GM12891 (cell line): Measurements from ENCODE around the gene DUSP6.
"Not testable (repeated sequence)": the region's sequence is repeated elsewhere in the genome, so short reads cannot be mapped to it uniquely, and the experiment has no call there.

Source experiments
- DNase-seq: peaks from one replicate; pipeline ENCODE4 v3.0.0; 2011; ENCODE audit warnings: low spot score; ENCODE audit not compliant: insufficient read length
- FAIRE-seq: peaks from 2 replicates; lab custom pipeline; 2011; peaks lifted over from hg19 to GRCh38; lab: Jason Lieb, UNC
- PAX5 ChIP-seq: IDR thresholded peaks from 2 replicates; pipeline ENCODE4 v1.6.1; 2011; ENCODE audit warnings: low read length, moderate library complexity, mild to moderate bottlenecking; ENCODE audit not compliant: insufficient read depth, severe bottlenecking
- POLR2A ChIP-seq: IDR thresholded peaks from 2 replicates; pipeline ENCODE4 v1.6.1; 2011; ENCODE audit warnings: low read depth, low read length, control low read depth
- POLR2AphosphoS5 ChIP-seq: IDR thresholded peaks from 2 replicates; pipeline ENCODE4 v1.6.1; 2011; ENCODE audit warnings: low read depth, low read length, control low read depth
- POU2F2 ChIP-seq: IDR thresholded peaks from 2 replicates; pipeline ENCODE4 v1.6.1; 2011; ENCODE audit warnings: low read depth, mild to moderate bottlenecking, control low read depth, low read length, moderate library complexity
- SPI1 ChIP-seq: IDR thresholded peaks from 2 replicates; pipeline ENCODE4 v1.6.1; 2011; ENCODE audit warnings: low read depth, low read length, control low read depth
- TAF1 ChIP-seq: IDR thresholded peaks from 2 replicates; pipeline ENCODE4 v1.6.1; 2011; ENCODE audit warnings: low read depth, low read length, control low read depth

DUSP6 gene

DNA sequence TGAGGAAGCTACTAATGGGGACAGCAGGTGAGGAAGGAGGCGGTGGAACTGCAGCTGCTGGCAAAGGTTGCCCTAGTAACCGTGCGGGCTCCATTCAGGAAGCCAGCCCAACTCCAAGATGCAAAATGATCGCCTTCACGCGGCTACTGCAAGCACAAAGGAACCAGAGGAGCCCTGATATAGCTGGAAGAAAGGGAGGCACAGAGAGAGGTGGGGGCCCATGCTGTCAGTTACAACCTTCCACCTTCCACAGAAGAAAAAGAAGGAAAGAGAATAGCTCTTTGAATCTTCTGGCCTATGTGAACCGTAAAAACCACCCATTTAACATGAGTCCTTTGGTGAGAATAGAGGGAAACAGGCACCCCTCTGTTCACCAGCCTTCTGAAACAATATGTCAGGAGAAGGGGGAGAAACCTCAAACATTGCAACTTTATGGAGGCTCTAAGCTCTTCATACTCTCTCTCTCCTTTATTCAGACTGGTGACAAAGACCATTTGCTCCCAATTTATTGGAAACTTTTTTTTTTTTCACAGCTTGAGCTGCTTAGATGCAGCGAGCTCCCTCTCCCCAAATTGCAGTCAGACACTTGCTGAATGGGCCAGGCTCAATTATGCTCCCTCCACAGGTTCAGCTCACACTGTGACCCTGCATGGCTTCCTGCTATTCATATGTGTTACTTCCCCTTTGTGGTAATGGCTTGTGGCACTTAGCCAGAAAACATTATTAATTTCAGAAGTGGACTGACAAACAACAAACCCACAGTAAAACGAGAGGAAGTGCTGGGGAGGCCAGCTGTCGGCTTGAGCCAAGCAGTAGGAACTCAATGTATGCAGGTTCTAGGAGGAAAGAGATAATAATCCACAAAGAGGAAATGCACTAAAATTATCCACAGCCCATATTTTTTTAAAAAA lies 6.2 kb downstream of the DUSP6 start:
- peak; percentile 46 for DNase-seq
- no peak for TF ChIP-seq POLR2AphosphoS5
- TF ChIP-seq SPI1, result peak; percentile 91
- 0 out of 2 replicates have a peak, but pooled peaks have one; percentile 33 for TF ChIP-seq POU2F2
- peak; percentile 85 for FAIRE-seq

DNA sequence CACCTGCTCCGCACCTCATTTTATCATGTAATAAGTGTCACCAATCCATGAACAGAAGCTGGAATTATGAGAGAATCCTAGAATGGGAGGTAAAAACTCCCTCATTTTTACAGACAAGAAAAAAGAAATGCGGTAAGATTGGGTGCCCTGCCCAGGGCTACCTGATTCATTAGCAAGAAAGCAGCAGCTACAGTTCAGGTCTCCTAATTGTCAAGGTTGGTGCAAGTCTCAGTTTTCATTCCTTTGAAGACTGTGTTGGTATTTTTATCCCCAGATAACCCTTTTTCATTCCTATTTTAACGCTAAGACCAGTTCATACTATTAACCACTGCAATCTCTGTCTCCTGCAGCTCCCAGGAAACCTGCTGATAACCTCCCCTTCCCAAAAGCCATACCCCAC lies 6.9 kb downstream of the DUSP6 start:
- DNase-seq, result no peak

DNA sequence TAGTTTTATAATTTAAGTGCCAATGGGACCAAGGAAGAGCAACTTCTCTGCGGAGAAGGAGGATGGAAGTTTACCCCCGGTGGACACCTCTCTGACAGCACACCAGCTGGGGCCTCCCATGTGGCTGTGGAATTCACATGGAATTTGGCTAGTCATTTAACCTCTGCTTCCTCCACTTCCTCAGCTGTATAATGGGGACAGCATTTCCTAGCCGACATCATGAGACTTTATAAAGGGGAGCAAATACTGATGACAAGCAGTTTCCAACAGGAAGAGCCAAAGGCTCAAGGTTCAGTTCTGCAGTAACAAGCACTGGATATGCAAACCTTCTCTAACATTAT lies 7.5 kb downstream of the DUSP6 start:
- TF ChIP-seq POU2F2, result no peak
- TF ChIP-seq TAF1, result no peak
- no peak for TF ChIP-seq POLR2AphosphoS5
- no peak for TF ChIP-seq POLR2A
- FAIRE-seq (no peak), DNase-seq (no peak)

More for the DNA sequence above, 6.9 kb downstream of the DUSP6 start:
- no peak for TF ChIP-seq POU2F2
- no peak for TF ChIP-seq SPI1
- TF ChIP-seq TAF1, result no peak
- TF ChIP-seq POLR2A, result no peak
- TF ChIP-seq PAX5, result no peak
- no peak for TF ChIP-seq POLR2AphosphoS5
- no peak for FAIRE-seq

DNA sequence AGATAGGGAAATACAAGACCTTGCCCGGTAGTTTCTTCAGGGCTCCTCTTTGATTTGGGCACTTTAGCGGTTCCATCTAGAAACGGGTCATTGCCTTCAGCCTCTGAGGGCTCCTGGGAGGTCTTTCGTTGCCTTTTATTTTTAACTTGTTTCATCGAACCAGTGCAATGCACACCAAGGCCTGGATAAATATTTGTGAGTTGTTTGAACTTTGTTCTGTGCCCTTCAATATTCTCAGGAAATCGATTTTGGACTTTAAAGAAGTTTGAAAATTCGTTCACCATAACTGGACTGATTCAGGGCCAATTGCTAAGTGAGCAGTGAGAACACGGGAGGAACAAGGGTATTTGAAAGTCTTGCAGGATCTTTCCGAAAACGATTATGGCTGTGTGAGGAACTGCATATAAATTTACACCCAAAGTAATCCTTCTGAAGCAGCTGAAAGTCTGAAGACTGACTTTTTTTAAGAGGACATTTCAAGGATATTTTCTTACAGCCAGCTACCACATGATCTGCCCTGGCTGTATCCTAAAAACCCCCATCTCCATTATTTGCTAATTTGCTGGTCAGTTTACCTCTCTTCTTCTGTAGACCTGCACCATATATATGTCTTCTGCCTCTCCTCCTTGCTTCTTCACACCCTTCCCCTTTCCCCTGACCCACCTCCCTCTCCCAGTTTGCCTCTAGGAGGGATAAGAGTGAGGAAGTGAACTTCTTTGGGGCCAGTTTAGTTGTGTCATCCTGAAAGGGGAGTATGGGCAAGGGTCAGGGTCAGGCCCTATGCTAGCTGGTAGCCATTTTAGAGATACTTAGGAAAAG lies 8.0 kb downstream of the DUSP6 start:
- DNase-seq, result no peak
- TF ChIP-seq TAF1, result no peak
- TF ChIP-seq SPI1, result no peak
- TF ChIP-seq POU2F2, result no peak
- no peak for TF ChIP-seq PAX5
- TF ChIP-seq POLR2A, result no peak
- no peak for TF ChIP-seq POLR2AphosphoS5
- FAIRE-seq, result no peak

DNA sequence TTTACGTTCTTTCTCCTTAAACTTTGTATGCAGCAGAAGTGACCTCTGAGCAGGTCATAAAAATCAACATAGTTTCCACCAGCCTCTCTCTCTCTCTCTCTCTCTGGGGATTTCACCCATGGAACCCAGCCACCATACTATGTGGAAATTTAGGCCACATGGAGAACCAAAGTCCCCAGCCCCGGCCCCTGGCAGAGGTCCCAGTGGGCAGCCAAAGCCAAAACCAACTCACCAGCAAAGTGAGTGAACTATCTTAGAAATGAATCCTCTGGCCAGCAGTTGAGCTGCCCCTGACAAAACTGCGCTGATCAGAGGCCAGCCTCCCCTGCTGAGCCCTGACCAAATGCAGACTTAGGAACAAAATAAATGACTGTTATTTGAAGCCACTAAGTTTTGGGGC lies 9.2 kb downstream of the DUSP6 start:
- no peak for TF ChIP-seq SPI1
- no peak for TF ChIP-seq TAF1
- FAIRE-seq (no peak), DNase-seq (no peak)

DNA sequence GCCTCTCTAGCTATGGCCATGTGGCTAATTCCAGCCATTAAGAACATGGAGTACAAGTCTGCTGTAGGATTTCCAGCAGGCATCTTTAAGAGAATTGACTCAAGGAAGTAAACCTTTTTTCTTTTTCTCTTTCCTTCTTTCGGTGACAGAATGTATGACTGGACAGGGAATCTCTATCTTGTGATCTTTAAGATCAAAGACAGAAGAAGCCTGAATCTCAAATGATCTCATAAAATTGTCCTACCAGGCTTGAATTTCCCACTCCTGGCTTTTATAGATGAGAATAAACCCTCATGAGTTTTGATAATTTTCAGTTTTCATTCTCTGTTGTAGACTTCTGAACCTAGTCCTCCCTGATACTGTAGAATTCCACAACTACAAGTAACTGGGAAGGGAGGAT lies 11.4 kb downstream of the DUSP6 start:
- TF ChIP-seq TAF1, result no peak
- TF ChIP-seq POLR2A, result no peak
- no peak for TF ChIP-seq POU2F2
- TF ChIP-seq POLR2AphosphoS5, result no peak
- no peak for TF ChIP-seq SPI1
- no peak for TF ChIP-seq PAX5
- no peak for FAIRE-seq
- no peak for DNase-seq

DNA sequence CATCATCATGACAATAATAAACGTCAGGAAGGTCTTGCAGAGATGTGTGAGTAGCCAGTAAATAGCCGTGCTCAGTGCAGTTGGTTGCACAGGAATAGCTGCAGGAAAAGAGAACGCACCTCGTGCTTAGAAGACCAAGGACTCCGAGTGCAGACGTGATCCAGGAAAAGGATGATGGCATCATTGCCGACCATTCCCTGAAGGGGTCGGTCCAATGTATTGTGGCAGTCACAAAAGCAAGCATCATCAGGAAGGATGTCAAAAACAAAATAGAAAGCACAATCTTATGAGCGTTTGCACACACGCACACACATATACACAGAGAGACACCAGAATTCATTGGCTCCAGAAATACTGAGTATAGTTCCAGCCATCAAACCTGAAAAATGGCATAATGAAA lies 12.8 kb downstream of the DUSP6 start:
- FAIRE-seq (no peak), DNase-seq (no peak)
- no peak for TF ChIP-seq POLR2AphosphoS5

DNA sequence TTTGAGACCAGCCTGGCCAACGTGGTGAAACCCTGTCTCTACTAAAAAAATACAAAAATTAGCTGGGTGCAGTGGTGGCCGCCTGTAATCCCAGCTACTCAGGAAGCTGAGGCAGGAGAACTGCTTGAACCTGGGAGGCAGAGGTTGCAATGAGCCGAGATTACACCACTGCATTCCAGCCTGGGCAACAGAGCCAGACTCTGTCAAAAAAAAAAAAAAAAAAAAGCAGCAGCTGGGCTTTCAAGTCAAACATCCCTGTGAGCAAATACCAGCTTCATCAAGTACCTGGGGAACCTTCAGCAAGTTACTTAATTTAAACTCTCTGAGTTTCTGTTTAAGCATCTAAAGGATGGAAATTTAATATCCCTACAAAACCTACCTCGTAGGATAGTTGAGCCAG lies 15.2 kb downstream of the DUSP6 start:
- not testable (repeated sequence) for DNase-seq, FAIRE-seq

DNA sequence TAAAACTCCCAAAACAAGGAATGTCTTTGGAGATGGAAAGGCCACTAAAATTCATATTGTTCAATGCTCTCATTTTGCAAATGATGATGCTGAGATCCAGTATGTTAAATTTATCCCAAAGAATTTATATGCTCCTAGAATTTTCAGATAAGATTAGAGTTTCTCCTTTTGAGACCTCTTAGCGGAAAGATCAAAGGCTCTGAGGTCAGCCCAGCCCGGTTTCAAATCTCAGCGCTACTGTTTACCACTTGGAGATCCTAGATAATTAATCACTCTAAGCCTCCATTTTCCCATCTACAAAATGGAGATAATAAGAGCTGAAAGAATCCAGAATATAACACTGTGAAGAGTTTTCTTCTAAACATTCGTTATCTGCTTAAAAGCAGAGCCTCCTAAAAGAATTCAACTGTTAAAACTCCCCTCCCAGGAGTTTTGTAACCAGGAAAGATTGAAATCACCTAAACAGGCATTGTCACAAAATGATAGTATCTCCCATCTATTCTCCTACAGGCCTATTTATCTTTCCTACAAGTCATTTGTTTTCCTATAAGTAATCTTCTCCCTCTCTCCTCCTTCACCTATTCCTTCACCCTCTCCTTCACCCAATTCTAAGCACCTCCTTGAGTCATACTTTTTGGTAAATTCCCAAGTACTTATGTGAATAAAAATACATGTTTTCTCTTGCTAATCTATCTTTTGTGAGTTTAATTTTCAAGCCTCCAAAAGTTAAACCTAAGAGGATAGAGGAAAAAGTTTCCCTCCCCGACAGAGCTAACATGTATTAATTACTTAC lies 16.7 kb downstream of the DUSP6 start:
- no peak for DNase-seq
- FAIRE-seq, result no peak
- TF ChIP-seq PAX5 (no peak), POLR2A (no peak), SPI1 (no peak), POU2F2 (no peak), TAF1 (no peak), POLR2AphosphoS5 (no peak)

DNA sequence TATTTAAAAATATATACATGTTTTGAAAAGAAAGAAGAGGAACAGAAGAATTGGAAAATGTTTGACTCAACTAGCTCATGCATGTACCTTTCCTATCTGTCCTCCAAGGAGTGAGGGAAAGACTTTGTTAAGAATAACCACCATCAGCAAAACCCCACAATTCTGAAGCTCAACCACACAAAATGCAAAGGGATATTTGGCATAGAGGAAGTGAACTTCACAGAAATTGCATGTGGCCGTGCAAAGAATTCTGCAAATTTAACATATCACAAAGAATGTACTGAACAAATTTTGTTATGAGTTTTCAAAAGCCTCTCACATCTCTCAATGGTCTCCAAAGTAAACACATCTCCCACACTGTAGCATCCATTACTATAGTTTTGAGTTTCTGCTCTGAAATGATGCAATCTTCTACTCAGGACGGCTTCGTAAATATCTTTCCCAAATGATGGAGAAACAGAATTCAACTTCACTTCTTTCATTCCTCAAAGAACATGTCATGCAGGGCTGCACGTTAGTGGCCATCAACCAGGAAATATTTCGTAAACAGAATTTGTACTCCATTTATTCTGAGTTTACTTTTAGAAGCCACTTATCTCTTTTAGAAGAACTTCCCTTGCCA lies 17.6 kb downstream of the DUSP6 start:
- DNase-seq (no peak), FAIRE-seq (no peak)
- TF ChIP-seq SPI1 (no peak), POLR2A (no peak), POU2F2 (no peak), PAX5 (no peak), POLR2AphosphoS5 (no peak), TAF1 (no peak)
